Spleen (tissue), 11 donors: ENCODE measurements around the gene C16orf82. TPM values are rescaled to one million over a fixed set of nuclear protein-coding genes. Genes with fewer than 3 reads are reported as not detected.
A peak's percentile ranks its signal among the peaks of the same experiment; 100 is the strongest.
"Not testable (repeated sequence)": the region's sequence is repeated elsewhere in the genome, so short reads cannot be mapped to it uniquely, and the experiment has no call there.

Source experiments
- DNase-seq: peaks from one replicate; pipeline ENCODE4 v3.0.0-alpha.2; 2020
- H3K27ac ChIP-seq, 8 donors: fragments of 200-600 bp; sonication (generic) in 7 of 8; 1 replicate in 4 of 8; 2 replicates in 4 of 8; pipeline versions ENCODE4 v1.5.0 to v1.8.0; 2016 to 2021; ENCODE audit warnings: inconsistent platforms in 4 of 8, mild to moderate bottlenecking in 4 of 8, moderate library complexity in 1 of 8
- H3K27me3 ChIP-seq, 7 donors: fragments of 200-600 bp; sonication (generic) in 6 of 7; replicated peaks in 1 of 7; 1 replicate in 4 of 7; 2 replicates in 3 of 7; pipeline versions ENCODE4 v1.5.0 to v1.8.0; 2016 to 2021; ENCODE audit warnings: inconsistent platforms in 3 of 7, mild to moderate bottlenecking in 1 of 7
- H3K36me3 ChIP-seq, 6 donors: fragments of 200-600 bp; sonication (generic) in 5 of 6; 1 replicate in 4 of 6; 2 replicates in 2 of 6; pipeline versions ENCODE4 v1.5.0 to v1.8.0; 2016 to 2021; ENCODE audit warnings: inconsistent platforms in 2 of 6
- H3K4me1 ChIP-seq, 6 donors: fragments of 200-600 bp; sonication (generic) in 5 of 6; 1 replicate in 3 of 6; 2 replicates in 3 of 6; pipeline versions ENCODE4 v1.5.0 to v1.8.0; 2016 to 2021; ENCODE audit warnings: inconsistent platforms in 3 of 6
- H3K4me3 ChIP-seq, 8 donors: fragments of 200-600 bp; sonication (generic) in 7 of 8; 1 replicate in 4 of 8; 2 replicates in 4 of 8; pipeline versions ENCODE4 v1.5.0 to v1.8.0; 2016 to 2021; ENCODE audit warnings: inconsistent platforms in 4 of 8, mild to moderate bottlenecking in 4 of 8, moderate library complexity in 2 of 8
- H3K9me3 ChIP-seq, 8 donors: fragments of 200-600 bp; sonication (generic) in 7 of 8; 1 replicate in 4 of 8; 2 replicates in 4 of 8; pipeline versions ENCODE4 v1.5.0 to v1.8.0; 2016 to 2021; ENCODE audit warnings: inconsistent platforms in 4 of 8
- CTCF ChIP-seq, 11 experiments: fragments of 200-600 bp in 7 of 11; fragments of 450-650 bp in 4 of 11; sonication (generic) in 4 of 11; IDR thresholded peaks in 8 of 11; conservative IDR thresholded peaks in 3 of 11; 1 replicate in 7 of 11; 2 replicates in 4 of 11; pipeline versions ENCODE4 v1.4.0 to v1.8.0; 2016 to 2021; ENCODE audit warnings: antibody characterized with exemption in 11 of 11, inconsistent platforms in 4 of 11, mild to moderate bottlenecking in 1 of 11
- POLR2A ChIP-seq, 3 donors: fragments of 450-650 bp; IDR thresholded peaks; one replicate each; pipeline ENCODE4 v1.5.1; 2017; ENCODE audit warnings: antibody characterized with exemption in 3 of 3, mild to moderate bottlenecking in 1 of 3
- POLR2AphosphoS5 ChIP-seq, 3 donors: sonication (generic); formaldehyde crosslinking; IDR thresholded peaks; one replicate each; pipeline ENCODE4 v1.5.1; 2017; ENCODE audit warnings: antibody characterized with exemption in 3 of 3
- WGBS, 5 donors: extraction: QIAGEN DNeasy Blood & Tissue Kit in 3 of 5; methylation state at CpG; one replicate each; pipeline versions ENCODE4 v1.1.5 to v1.1.7; 2013 to 2018; 5-methylcytosine and 5-hydroxymethylcytosine counted together
- intact Hi-C: fragments of 100-400 bp; cut with DNase I; formaldehyde crosslinking; loops from one replicate; pipeline ENCODE4 v1.15.0; 2023; ENCODE audit warnings: low total_unique reads
- polyA plus RNA-seq, 3 donors: library from polyadenylated mRNA; stranded (reverse); fragments of 200-250 nt; gene quantifications; one replicate each; pipeline ENCODE4 v1.2.1, GENCODE V29; 2013
- total RNA-seq, 7 donors: library from RNA; depleted of rRNA in 3 of 7; stranded (reverse); fragments of >200 nt in 3 of 7; fragmentation: NEBNext Ultra II Directional in 4 of 7; extraction: Animal tissue kit (Norgen Biotek cat#: 25700) in 4 of 7; gene quantifications; one replicate each; pipeline versions ENCODE4 v1.1.0 to v1.2.1, GENCODE V29; 2016 to 2021
- donor health status: healthy with polysubstance abuse.
- donor health status: DM: no; HTN: no; CAD: no; lungs with moderate emphysema.
- donor health status: DM: no; HTN: no; CAD: no.
- donor health status: Bipolar disorder and iron deficiency.
- donor health status: healthy.
- donor health status: DM: no; HTN: no; CAD: no.
- donor health status: DM: yes; HTN: yes; CAD: no.

C16orf82 gene
- total and polyA plus RNA-seq, 10 donors = not detected

GRCh38 chr16:27084307-27085028, 17.7 kb downstream of the C16orf82 start:
- Histone ChIP-seq H3K27me3 (peaks cover 0 to 78% (median 11%) of the 10 kb centered on the region in 7 donors), H3K4me3 (no peak overlapping the region), H3K36me3 (no peaks in the 10 kb centered on the region), H3K9me3 (no peaks in the 10 kb centered on the region), H3K27ac (no peak overlapping the region), H3K4me1 (no peaks in the 10 kb centered on the region)
- intact Hi-C loops = no loop called here
- peak; percentile 47 for DNase-seq
- TF ChIP-seq POLR2AphosphoS5 (IDR thresholded peaks at IDR 0.05) (no peak), POLR2A (IDR thresholded peaks at IDR 0.05) (no peak), CTCF (IDR thresholded peaks at IDR 0.05 in 8 of 11, conservative IDR thresholded peaks at IDR 0.05 in 3 of 11) (no peak)
- 53 to 70% (median 62%) methylated on average over 8 to 9 of the region's 9 CpGs for WGBS, 5 donors

GRCh38 chr16:27085182-27085581, 18.5 kb downstream of the C16orf82 start:
- no peak for TF ChIP-seq POLR2AphosphoS5 (IDR thresholded peaks at IDR 0.05)
- TF ChIP-seq POLR2A (IDR thresholded peaks at IDR 0.05) = no peak
- Histone ChIP-seq H3K4me3 (no peak overlapping the region), H3K4me1 (no peaks in the 10 kb centered on the region), H3K36me3 (no peaks in the 10 kb centered on the region), H3K27ac (no peak overlapping the region), H3K9me3 (no peaks in the 10 kb centered on the region), H3K27me3 (peaks cover 0 to 82% (median 11%) of the 10 kb centered on the region in 7 donors)
- intact Hi-C loops = no loop called here
- DNase-seq = peak; percentile 14
- 64 to 78% (median 69%) methylated on average over 6 of the region's 6 CpGs for whole genome bisulfite sequencing, 5 donors

- H3K4me1 ChIP-seq, H3K9me3 ChIP-seq, intact Hi-C loops, H3K4me3 ChIP-seq, H3K36me3 ChIP-seq, H3K27ac ChIP-seq: not testable (repeated sequence)
- DNase-seq = peak; percentile 5
- 88 to 96% (median 92%) methylated on average over 9 of the region's 9 CpGs for WGBS, 5 donors
- peaks cover 0 to 77% (median 6%) of the 10 kb centered on the region in 7 donors for H3K27me3 ChIP-seq
Measured at GRCh38 chr16:27086031-27086430, 19.3 kb downstream of the C16orf82 start.

GRCh38 chr16:27088216-27088615, 21.5 kb downstream of the C16orf82 start:
- DNase-seq = peak; percentile 25
- 56 to 69% (median 64%) methylated on average over 5 of the region's 5 CpGs for WGBS, 5 donors
- Histone ChIP-seq H3K36me3 (no peaks in the 10 kb centered on the region), H3K4me1 (no peaks in the 10 kb centered on the region), H3K4me3 (no peak overlapping the region), H3K9me3 (no peaks in the 10 kb centered on the region), H3K27me3 (peaks cover 0 to 69% (median 6%) of the 10 kb centered on the region in 7 donors), H3K27ac (no peak overlapping the region)
- TF ChIP-seq POLR2AphosphoS5 (IDR thresholded peaks at IDR 0.05) (no peak), POLR2A (IDR thresholded peaks at IDR 0.05) (no peak), CTCF (IDR thresholded peaks at IDR 0.05 in 8 of 11, conservative IDR thresholded peaks at IDR 0.05 in 3 of 11) (no peak)
- intact Hi-C loops = no loop called here

- intact Hi-C loops = no loop called here
- TF ChIP-seq CTCF (IDR thresholded peaks at IDR 0.05 in 8 of 11, conservative IDR thresholded peaks at IDR 0.05 in 3 of 11) (no peak), POLR2AphosphoS5 (IDR thresholded peaks at IDR 0.05) (no peak), POLR2A (IDR thresholded peaks at IDR 0.05) (no peak)
- Histone ChIP-seq H3K9me3 (peaks cover 0 to 12% (median 2%) of the 10 kb centered on the region in 8 donors), H3K27me3 (peaks cover 0 to 23% (median 0%) of the 10 kb centered on the region in 7 donors), H3K4me1 (no peaks in the 10 kb centered on the region), H3K4me3 (no peak overlapping the region), H3K36me3 (no peaks in the 10 kb centered on the region), H3K27ac (no peak overlapping the region)
- no peak for DNase-seq
- WGBS, 5 donors = 78 to 100% (median 89%) methylated on average over 2 of the region's 2 CpGs
Measured at GRCh38 chr16:27096375-27096774, 29.6 kb downstream of the C16orf82 start.
